Transverse colon (tissue), 4 donors: ENCODE data around the gene GRHPR. TPM values are rescaled to one million over a fixed set of nuclear protein-coding genes. Genes with fewer than 3 reads are reported as not detected.

Experiments
- DNase-seq: peaks from one replicate; pipeline ENCODE4 v3.0.0-alpha.2; 2019
- H3K27ac ChIP-seq, 4 donors: fragments of 200-600 bp; sonication (generic); 2 replicates each; pipeline ENCODE4 v1.5.1; 2016 to 2018; ENCODE audit warnings: inconsistent platforms in 4 of 4
- H3K27me3 ChIP-seq: fragments of 200-600 bp; sonication (generic); 2 replicates; pipeline ENCODE4 v1.5.1; 2017; ENCODE audit warnings: inconsistent platforms
- H3K36me3 ChIP-seq, 4 donors: fragments of 200-600 bp; sonication (generic); 2 replicates each; pipeline ENCODE4 v1.5.1; 2017 to 2019; ENCODE audit warnings: inconsistent platforms in 4 of 4
- H3K4me1 ChIP-seq, 4 donors: fragments of 200-600 bp; sonication (generic); 2 replicates each; pipeline ENCODE4 v1.5.1; 2017 to 2020; ENCODE audit warnings: inconsistent platforms in 4 of 4
- H3K4me3 ChIP-seq, 4 donors: fragments of 200-600 bp; sonication (generic); 1 replicate in 1 of 4; 2 replicates in 3 of 4; pipeline versions ENCODE4 v1.5.1 to v1.6.1; 2017 to 2019; ENCODE audit warnings: inconsistent platforms in 4 of 4
- H3K9me3 ChIP-seq, 2 donors: fragments of 200-600 bp; sonication (generic); 2 replicates each; pipeline ENCODE4 v1.5.1; 2017 to 2019; ENCODE audit warnings: inconsistent platforms in 2 of 2
- EP300 ChIP-seq: sonication (generic); formaldehyde crosslinking; IDR thresholded peaks from one replicate; pipeline ENCODE4 v1.6.1; 2017; ENCODE audit warnings: antibody characterized with exemption, low read depth
- POLR2A ChIP-seq: fragments of 450-650 bp; IDR thresholded peaks from one replicate; pipeline ENCODE4 v1.6.1; 2016; ENCODE audit warnings: antibody characterized with exemption, mild to moderate bottlenecking, moderate library complexity
- POLR2AphosphoS5 ChIP-seq, 3 donors: sonication (generic); formaldehyde crosslinking; IDR thresholded peaks; one replicate each; pipeline ENCODE4 v1.6.1; 2016; ENCODE audit warnings: antibody characterized with exemption in 3 of 3
- WGBS, 2 donors: methylation state at CpG; one replicate each; pipeline ENCODE4 v1.1.5; 2018; ENCODE audit warnings: low coverage in 1 of 2; 5-methylcytosine and 5-hydroxymethylcytosine counted together
- in situ Hi-C, 4 donors: fragments of 200-750 bp; cut with MboI; loops; one replicate each; pipeline versions ENCODE4 v1.15.0 to v1.15.1; 2017; ENCODE audit warnings: low sequenced_read_pairs in 3 of 4, low pct_ligation_motif_present in 1 of 4, low pct_unique_long_range_greater_than_20kb in 1 of 4
- intact Hi-C: fragments of 100-400 bp; cut with DNase I; formaldehyde crosslinking; loops from one replicate; pipeline ENCODE4 v1.15.1; 2023; ENCODE audit warnings: low total_unique reads
- total RNA-seq, 4 donors: library from RNA; depleted of rRNA; stranded (reverse); fragments of >200 nt; gene quantifications; one replicate each; pipeline ENCODE4 v1.1.0, GENCODE V29; 2016
- TF ChIP-seq, protein P1 (sequence below), 5 experiments: fragments of 200-600 bp in 3 of 5; fragments of 450-650 bp in 2 of 5; sonication (generic) in 3 of 5; IDR thresholded peaks; 1 replicate in 2 of 5; 2 replicates in 3 of 5; pipeline ENCODE4 v1.5.1; 2016 to 2017; ENCODE audit warnings: antibody characterized with exemption in 5 of 5, inconsistent platforms in 3 of 5, mild to moderate bottlenecking in 2 of 5, moderate library complexity in 1 of 5

GRHPR gene
- total RNA-seq = 100 to 1,000 TPM in 3 of 4 donors, 10 to 100 TPM in 1; 48.6 to 131 (median 104) TPM

DNA sequence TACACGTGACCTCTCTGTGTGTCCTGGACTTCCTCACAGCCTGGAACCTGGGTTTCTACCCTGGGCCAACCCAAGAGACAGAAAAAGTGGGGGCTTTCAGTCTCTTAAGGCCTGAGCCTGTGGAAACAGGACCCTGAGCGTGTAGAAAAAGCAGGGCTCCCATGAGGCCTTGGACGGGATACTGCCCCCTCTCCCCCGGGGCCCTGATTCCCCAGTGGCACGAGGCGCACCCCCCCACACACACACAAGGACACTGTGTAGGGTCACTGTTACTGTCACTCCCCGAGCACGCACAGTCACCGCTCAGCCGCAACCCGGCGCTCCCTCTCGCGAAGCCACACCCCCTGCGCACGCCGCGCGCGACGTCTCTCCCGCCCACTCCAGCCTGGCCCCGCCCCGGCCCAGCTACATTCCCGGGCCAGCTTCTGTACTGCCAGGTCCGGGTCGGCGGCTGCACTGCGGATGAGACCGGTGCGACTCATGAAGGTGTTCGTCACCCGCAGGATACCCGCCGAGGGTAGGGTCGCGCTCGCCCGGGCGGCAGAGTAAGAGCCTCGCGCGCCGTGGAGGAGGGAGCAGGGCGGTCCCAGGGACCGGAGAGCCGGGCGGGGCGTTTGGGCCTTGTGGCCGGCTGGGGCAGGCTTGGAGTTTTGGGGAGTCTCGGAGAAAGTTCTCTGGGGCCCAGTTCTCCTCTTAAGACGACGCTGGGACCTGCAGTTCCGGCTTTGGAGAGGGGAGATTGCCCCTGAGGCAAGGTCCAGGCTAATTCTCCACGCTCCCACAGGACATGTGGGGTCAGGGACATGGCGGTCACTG, at the start of gene GRHPR:
Gene GRHPR (plus strand): TSS at position 408 of the 816 bp plus-strand sequence. CDS start 55 bp downstream, at position 463.
- peaks cover 10 to 28% (median 23%) of the 10 kb centered on the region in 4 donors for H3K4me1 ChIP-seq
- H3K27ac ChIP-seq = peak within 1 kb of the TSS; percentile 86 to 93 (median 88)
- peaks cover 0 to 7% (median 0%) of the 10 kb centered on the region in 4 donors for H3K36me3 ChIP-seq
- WGBS, 2 donors = 1% methylated on average over 51 of the region's 56 CpGs; no CpG with 5 or more reads in 1 of the 2 donors
- in situ Hi-C loops = no loop called here
- intact Hi-C loops = no loop called here
- no peak for TF ChIP-seq EP300
- peak; percentile 82 for TF ChIP-seq POLR2A
- TF ChIP-seq POLR2AphosphoS5 (IDR thresholded peaks at IDR 0.05) = peak; percentile 75 to 88 (median 88)
- TF ChIP-seq, protein P1, sequence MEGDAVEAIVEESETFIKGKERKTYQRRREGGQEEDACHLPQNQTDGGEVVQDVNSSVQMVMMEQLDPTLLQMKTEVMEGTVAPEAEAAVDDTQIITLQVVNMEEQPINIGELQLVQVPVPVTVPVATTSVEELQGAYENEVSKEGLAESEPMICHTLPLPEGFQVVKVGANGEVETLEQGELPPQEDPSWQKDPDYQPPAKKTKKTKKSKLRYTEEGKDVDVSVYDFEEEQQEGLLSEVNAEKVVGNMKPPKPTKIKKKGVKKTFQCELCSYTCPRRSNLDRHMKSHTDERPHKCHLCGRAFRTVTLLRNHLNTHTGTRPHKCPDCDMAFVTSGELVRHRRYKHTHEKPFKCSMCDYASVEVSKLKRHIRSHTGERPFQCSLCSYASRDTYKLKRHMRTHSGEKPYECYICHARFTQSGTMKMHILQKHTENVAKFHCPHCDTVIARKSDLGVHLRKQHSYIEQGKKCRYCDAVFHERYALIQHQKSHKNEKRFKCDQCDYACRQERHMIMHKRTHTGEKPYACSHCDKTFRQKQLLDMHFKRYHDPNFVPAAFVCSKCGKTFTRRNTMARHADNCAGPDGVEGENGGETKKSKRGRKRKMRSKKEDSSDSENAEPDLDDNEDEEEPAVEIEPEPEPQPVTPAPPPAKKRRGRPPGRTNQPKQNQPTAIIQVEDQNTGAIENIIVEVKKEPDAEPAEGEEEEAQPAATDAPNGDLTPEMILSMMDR (IDR thresholded peaks at IDR 0.05) = no peak
- H3K27me3 ChIP-seq = no peaks in the 10 kb centered on the region
- peak within 1 kb of the TSS; percentile 56 to 81 (median 68) for H3K4me3 ChIP-seq
- no peaks in the 10 kb centered on the region for H3K9me3 ChIP-seq
- peak; percentile 94 for DNase-seq

DNA sequence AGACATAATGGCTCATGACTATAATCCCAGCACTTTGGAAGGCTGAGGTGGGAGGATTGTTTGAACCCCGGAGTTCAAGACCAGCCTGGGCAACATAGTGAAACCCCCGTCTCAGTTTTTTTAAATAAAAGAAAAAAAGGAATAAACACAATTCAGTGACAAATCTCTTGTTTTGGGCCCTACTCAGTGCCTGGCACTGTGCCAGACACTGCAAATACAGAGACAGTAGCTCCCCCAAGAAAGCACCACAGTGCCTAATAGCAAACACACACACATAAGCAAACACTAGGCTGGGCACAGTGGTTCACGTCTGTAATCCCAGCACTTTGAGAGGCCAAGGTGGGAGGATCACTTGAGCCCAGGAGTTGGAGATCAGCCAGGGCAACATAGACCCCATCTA, 49.7 kb upstream of the GRHPR start:
- Histone ChIP-seq H3K4me3 (no peak overlapping the region), H3K36me3 (no peaks in the 10 kb centered on the region), H3K27me3 (no peaks in the 10 kb centered on the region), H3K27ac (no peak overlapping the region), H3K4me1 (no peaks in the 10 kb centered on the region), H3K9me3 (no peaks in the 10 kb centered on the region)
- in situ Hi-C loops (loop anchor here in 1 of 4 donors (25.0 kb wide), 1 partner anchor 511 kb away; no protein-coding TSS in a partner anchor), intact Hi-C loops (no loop called here)
- TF ChIP-seq POLR2A = no peak
- no peak for TF ChIP-seq EP300
- no peak for TF ChIP-seq POLR2AphosphoS5 (IDR thresholded peaks at IDR 0.05)
- TF ChIP-seq, protein P1 (IDR thresholded peaks at IDR 0.05) = no peak
- WGBS, 2 donors = 90 to 92% methylated on average over 2 to 3 of the region's 3 CpGs
- no peak for DNase-seq

DNA sequence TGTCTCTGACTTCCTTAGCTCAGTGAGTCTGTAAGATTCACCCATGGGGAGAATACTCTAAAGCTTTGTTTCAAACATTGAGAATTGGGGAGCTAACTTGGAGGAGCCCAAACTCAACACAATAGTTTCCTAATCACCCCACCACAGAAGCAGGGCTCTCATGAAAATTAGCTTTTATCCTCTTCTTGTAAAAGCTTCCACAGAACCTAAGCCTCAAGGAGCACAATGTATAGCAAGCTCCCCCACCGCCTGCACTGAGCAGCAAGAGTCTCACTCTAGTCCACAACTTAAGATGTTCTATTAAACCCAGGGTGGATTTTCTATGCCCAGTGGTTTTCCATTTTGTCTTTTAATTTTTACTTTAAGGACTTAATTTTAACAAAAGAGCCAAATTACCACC, 48.9 kb upstream of the GRHPR start:
- WGBS, 2 donors = 88 to 95% methylated on average over 1 of the region's 1 CpG
- Histone ChIP-seq H3K4me1 (no peaks in the 10 kb centered on the region), H3K4me3 (no peak overlapping the region), H3K36me3 (no peaks in the 10 kb centered on the region), H3K27ac (no peak overlapping the region), H3K9me3 (no peaks in the 10 kb centered on the region), H3K27me3 (no peaks in the 10 kb centered on the region)
- no peak for DNase-seq
- intact Hi-C loops (no loop called here), in situ Hi-C loops (loop anchor here in 1 of 4 donors (25.0 kb wide), 1 partner anchor 511 kb away; no protein-coding TSS in a partner anchor)
- TF ChIP-seq EP300 (no peak), POLR2A (no peak), POLR2AphosphoS5 (IDR thresholded peaks at IDR 0.05) (no peak)
- TF ChIP-seq, protein P1 (IDR thresholded peaks at IDR 0.05) = no peak

DNA sequence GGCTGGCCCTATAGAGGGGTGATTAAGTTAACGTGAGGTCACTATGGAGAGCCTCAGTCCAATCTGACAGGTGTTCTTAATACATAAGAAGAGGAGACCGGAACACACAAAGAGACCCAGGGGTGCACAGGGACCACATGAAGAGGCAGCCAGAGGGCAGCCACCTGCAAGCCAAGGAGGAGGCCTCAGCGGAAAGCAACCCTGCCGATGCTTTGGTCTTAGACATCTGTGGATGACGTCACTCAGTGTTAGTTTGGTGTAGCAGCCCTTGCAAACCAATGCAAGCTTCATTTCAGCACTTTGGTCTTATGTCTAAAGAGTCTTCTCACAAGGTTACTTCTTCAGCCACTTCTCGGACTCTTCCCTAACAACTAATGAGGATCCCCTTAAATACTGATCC, 47.6 kb upstream of the GRHPR start:
- Histone ChIP-seq H3K36me3 (no peaks in the 10 kb centered on the region), H3K4me3 (no peak overlapping the region), H3K27ac (no peak overlapping the region), H3K27me3 (no peaks in the 10 kb centered on the region), H3K4me1 (no peaks in the 10 kb centered on the region), H3K9me3 (no peaks in the 10 kb centered on the region)
- 70 to 84% methylated on average over 3 to 6 of the region's 6 CpGs for WGBS, 2 donors
- no peak for DNase-seq
- intact Hi-C loops (no loop called here), in situ Hi-C loops (loop anchor here in 1 of 4 donors (25.0 kb wide), 1 partner anchor 513 kb away; no protein-coding TSS in a partner anchor)
- no peak for TF ChIP-seq EP300
- no peak for TF ChIP-seq POLR2A
- TF ChIP-seq POLR2AphosphoS5 (IDR thresholded peaks at IDR 0.05) = no peak
